H1 (cell line): ENCODE measurements around the gene VASN. TPM values are rescaled to one million over a fixed set of nuclear protein-coding genes. Genes with fewer than 3 reads are reported as not detected.

ENCODE experiments used
- CTCF ChIA-PET: fragments of 300-600 bp; sonication (Branson Sonifier 250); formaldehyde crosslinking; loops from one replicate; lab custom pipeline; 2021; ENCODE audit not compliant: partially characterized antibody; lab: Charles Lee
- POLR2A ChIA-PET: fragments of 300-600 bp; sonication (Branson Sonifier 250); formaldehyde crosslinking; loops from one replicate; lab custom pipeline; 2021; ENCODE audit warnings: inconsistent platforms; ENCODE audit not compliant: partially characterized antibody; lab: Charles Lee
- DNase-seq, 2 experiments: peaks; one replicate each; pipeline versions ENCODE4 v3.0.0 to v3.0.0-alpha.2; 2010 to 2022; ENCODE audit warnings: low spot score in 2 of 2, low read depth in 1 of 2, mixed read lengths in 1 of 2
- FAIRE-seq: peaks from 2 replicates; lab custom pipeline; 2011; peaks lifted over from hg19 to GRCh38; lab: Jason Lieb, UNC
- H2AFZ ChIP-seq: 2 replicates; pipeline ENCODE4 v1.8.1; 2012; ENCODE audit warnings: low read length, inconsistent platforms
- H2AK5ac ChIP-seq: 2 replicates; pipeline ENCODE4 v1.6.1; 2013; ENCODE audit warnings: low read depth, low read length
- H2BK120ac ChIP-seq: replicated peaks from 2 replicates; pipeline ENCODE3; 2013; ENCODE audit warnings: low read depth, low read length, inconsistent platforms
- H2BK12ac ChIP-seq: 2 replicates; pipeline ENCODE4 v1.6.1; 2013; ENCODE audit warnings: low read depth, low read length
- H2BK15ac ChIP-seq: 2 replicates; pipeline ENCODE4 v1.6.1; 2013; ENCODE audit warnings: low read length
- H2BK20ac ChIP-seq: 2 replicates; pipeline ENCODE4 v1.6.1; 2013; ENCODE audit warnings: low read length
- H2BK5ac ChIP-seq: 2 replicates; pipeline ENCODE4 v1.6.1; 2013; ENCODE audit warnings: low read depth, low read length
- H3K14ac ChIP-seq: 2 replicates; pipeline ENCODE4 v1.6.1; 2013; ENCODE audit warnings: inconsistent platforms; ENCODE audit not compliant: insufficient read length
- H3K18ac ChIP-seq: 2 replicates; pipeline ENCODE4 v1.6.1; 2013; ENCODE audit warnings: low read length; ENCODE audit errors: extremely low read depth
- H3K23ac ChIP-seq: 2 replicates; pipeline ENCODE4 v1.6.1; 2013; ENCODE audit warnings: inconsistent platforms; ENCODE audit not compliant: insufficient read length
- H3K23me2 ChIP-seq: 2 replicates; pipeline ENCODE4 v1.6.1; 2013; ENCODE audit warnings: low read depth, low read length
- H3K27ac ChIP-seq: 2 replicates; pipeline ENCODE4 v1.6.1; 2011; ENCODE audit warnings: low read depth, low read length, inconsistent platforms
- H3K27me3 ChIP-seq, 4 experiments: replicated peaks in 1 of 4; 1 replicate in 1 of 4; 2 replicates in 3 of 4; pipeline versions ENCODE4 v1.6.1 to v1.8.1; 2011 to 2013; ENCODE audit warnings: low read length in 3 of 4, mild to moderate bottlenecking in 3 of 4, inconsistent platforms in 2 of 4, mixed read lengths in 2 of 4, moderate library complexity in 1 of 4; ENCODE audit not compliant: control insufficient read depth in 3 of 4, insufficient read depth in 3 of 4; ENCODE audit errors: extremely low read depth in 1 of 4
- H3K36me3 ChIP-seq, 4 experiments: 2 replicates each; pipeline versions ENCODE4 v1.6.1 to v1.8.1; 2011 to 2013; ENCODE audit warnings: mild to moderate bottlenecking in 4 of 4, low read length in 3 of 4, moderate library complexity in 2 of 4, control low read depth in 1 of 4, inconsistent platforms in 1 of 4; ENCODE audit not compliant: insufficient read depth in 4 of 4, control insufficient read depth in 2 of 4
- H3K4ac ChIP-seq: replicated peaks from 2 replicates; pipeline ENCODE3; 2013; ENCODE audit warnings: low read length, low read depth, mixed read lengths, inconsistent platforms; ENCODE audit not compliant: insufficient read length
- H3K4me1 ChIP-seq, 4 experiments: replicated peaks in 1 of 4; 1 replicate in 1 of 4; 2 replicates in 3 of 4; pipeline versions ENCODE4 v1.6.1 to v1.8.1; 2011 to 2013; ENCODE audit warnings: low read length in 3 of 4, inconsistent platforms in 2 of 4, mixed read lengths in 1 of 4; ENCODE audit not compliant: insufficient read depth in 4 of 4, control insufficient read depth in 3 of 4
- H3K4me2 ChIP-seq, 2 experiments: 2 replicates each; pipeline versions ENCODE4 v1.6.1 to v1.8.1; 2011 to 2013; ENCODE audit warnings: low read depth in 2 of 2, low read length in 2 of 2, control low read depth in 1 of 2, inconsistent platforms in 1 of 2, mild to moderate bottlenecking in 1 of 2; ENCODE audit not compliant: insufficient read depth in 1 of 2
- H3K4me3 ChIP-seq, 4 experiments: fragments of 200-600, 300-600 bp in 1 of 4; sonication (generic), shearing (Covaris generic), sonication (Bioruptor Twin) in 1 of 4; 2 replicates each; pipeline versions ENCODE4 v1.5.1 to v1.8.1; 2011 to 2016; ENCODE audit warnings: low read length in 4 of 4, low read depth in 3 of 4, control low read depth in 2 of 4, inconsistent platforms in 2 of 4, mild to moderate bottlenecking in 2 of 4, mixed read lengths in 1 of 4, moderate library complexity in 1 of 4; ENCODE audit not compliant: insufficient read depth in 2 of 4; ENCODE audit errors: extremely low read depth in 1 of 4
- H3K56ac ChIP-seq: replicated peaks from 2 replicates; pipeline ENCODE3; 2013; ENCODE audit warnings: low read depth, mild to moderate bottlenecking, mixed read lengths, low read length, inconsistent platforms; ENCODE audit not compliant: insufficient read length
- H3K79me1 ChIP-seq: 2 replicates; pipeline ENCODE4 v1.6.1; 2013; ENCODE audit warnings: low read depth, low read length, control low read depth
- H3K79me2 ChIP-seq, 2 experiments: 2 replicates each; pipeline versions ENCODE4 v1.6.1 to v1.8.1; 2012 to 2013; ENCODE audit warnings: low read length in 2 of 2, mild to moderate bottlenecking in 2 of 2, inconsistent platforms in 1 of 2; ENCODE audit not compliant: insufficient read depth in 2 of 2, control insufficient read depth in 1 of 2
- H3K9ac ChIP-seq, 4 experiments: replicated peaks in 1 of 4; 1 replicate in 1 of 4; 2 replicates in 3 of 4; pipeline versions ENCODE4 v1.6.1 to v1.8.1; 2011 to 2013; ENCODE audit warnings: low read depth in 3 of 4, low read length in 3 of 4, control low read depth in 2 of 4, mild to moderate bottlenecking in 2 of 4, moderate library complexity in 2 of 4, inconsistent platforms in 1 of 4; ENCODE audit errors: extremely low read depth in 1 of 4
- H3K9me3 ChIP-seq, 2 experiments: 2 replicates each; pipeline versions ENCODE4 v1.6.1 to v1.8.1; 2012 to 2013; ENCODE audit warnings: mild to moderate bottlenecking in 2 of 2, moderate library complexity in 2 of 2, control low read depth in 1 of 2, inconsistent platforms in 1 of 2, low read depth in 1 of 2, low read length in 1 of 2, mixed read lengths in 1 of 2; ENCODE audit not compliant: insufficient read depth in 2 of 2
- H4K20me1 ChIP-seq, 2 experiments: replicated peaks in 1 of 2; 2 replicates each; pipeline versions ENCODE3 to v1.8.1; 2011 to 2013; ENCODE audit warnings: inconsistent platforms in 2 of 2, low read length in 2 of 2, mild to moderate bottlenecking in 1 of 2; ENCODE audit not compliant: insufficient read depth in 2 of 2, control insufficient read depth in 1 of 2
- H4K5ac ChIP-seq: 2 replicates; pipeline ENCODE4 v1.6.1; 2013; ENCODE audit warnings: low read length, low read depth, mixed read lengths, inconsistent platforms; ENCODE audit not compliant: insufficient read length
- H4K8ac ChIP-seq: 2 replicates; pipeline ENCODE4 v1.8.0; 2013; ENCODE audit warnings: mild to moderate bottlenecking, moderate library complexity, low read length, inconsistent platforms; ENCODE audit not compliant: insufficient read depth; ENCODE audit errors: extremely low read depth
- H4K91ac ChIP-seq: replicated peaks from 2 replicates; pipeline ENCODE3; 2013; ENCODE audit warnings: low read length, mixed read lengths, inconsistent platforms; ENCODE audit not compliant: insufficient read length
- RFX5 ChIP-seq: IDR thresholded peaks from 2 replicates; pipeline ENCODE4 v1.6.1; 2011; ENCODE audit warnings: low read depth, low read length, improper control_type of control experiment, borderline replicate concordance
- TBP ChIP-seq: IDR thresholded peaks from 2 replicates; pipeline ENCODE4 v1.6.1; 2011; ENCODE audit warnings: low read depth, low read length, improper control_type of control experiment
- ZNF274 ChIP-seq: IDR thresholded peaks from 2 replicates; pipeline ENCODE4 v1.7.0; 2012; ENCODE audit warnings: low read length, borderline replicate concordance; ENCODE audit errors: extremely low read depth
- WGBS, 2 experiments: shearing (Covaris generic) in 1 of 2; methylation state at CpG; one replicate each; pipeline versions ENCODE4 v1.1.6 to v1.1.7; 2013 to 2015; ENCODE audit warnings: low lambda C conversion rate in 2 of 2, mixed read lengths in 2 of 2, inconsistent platforms in 1 of 2, low coverage in 1 of 2, missing lambda C conversion rate in 1 of 2; ENCODE audit not compliant: insufficient replicate concordance in 2 of 2, insufficient coverage in 1 of 2, insufficient read length in 1 of 2; ENCODE audit errors: extremely low coverage in 1 of 2, missing lambda C conversion rate in 1 of 2; 5-methylcytosine and 5-hydroxymethylcytosine counted together
- polyA plus RNA-seq, 7 experiments: library from polyadenylated mRNA; depleted of rRNA in 3 of 7; stranded (reverse) in 5 of 7; unstranded in 2 of 7; fragments of >200 nt in 5 of 7; fragments of 200-250 nt in 2 of 7; gene quantifications; 1 replicate in 5 of 7; 2 replicates in 1 of 7; 4 replicates in 1 of 7; pipeline versions ENCODE4 v1.2.1 to v1.2.3, GENCODE V29; 2011 to 2013; ENCODE audit warnings: missing spikeins in 2 of 7, mixed read lengths in 2 of 7
- total RNA-seq: library from RNA; stranded (reverse); fragmentation: NEBNext Ultra II Directional; extraction: Animal tissue kit (Norgen Biotek cat#: 25700); gene quantifications from 2 replicates; pipeline ENCODE4 v1.2.1, GENCODE V29; 2021

VASN gene
- total and polyA plus RNA-seq, 2 of the 8 experiments (the other 6 are each of a cell fraction or from before 2014, with no cell fraction given): 9.6 to 11.3 TPM

DNA sequence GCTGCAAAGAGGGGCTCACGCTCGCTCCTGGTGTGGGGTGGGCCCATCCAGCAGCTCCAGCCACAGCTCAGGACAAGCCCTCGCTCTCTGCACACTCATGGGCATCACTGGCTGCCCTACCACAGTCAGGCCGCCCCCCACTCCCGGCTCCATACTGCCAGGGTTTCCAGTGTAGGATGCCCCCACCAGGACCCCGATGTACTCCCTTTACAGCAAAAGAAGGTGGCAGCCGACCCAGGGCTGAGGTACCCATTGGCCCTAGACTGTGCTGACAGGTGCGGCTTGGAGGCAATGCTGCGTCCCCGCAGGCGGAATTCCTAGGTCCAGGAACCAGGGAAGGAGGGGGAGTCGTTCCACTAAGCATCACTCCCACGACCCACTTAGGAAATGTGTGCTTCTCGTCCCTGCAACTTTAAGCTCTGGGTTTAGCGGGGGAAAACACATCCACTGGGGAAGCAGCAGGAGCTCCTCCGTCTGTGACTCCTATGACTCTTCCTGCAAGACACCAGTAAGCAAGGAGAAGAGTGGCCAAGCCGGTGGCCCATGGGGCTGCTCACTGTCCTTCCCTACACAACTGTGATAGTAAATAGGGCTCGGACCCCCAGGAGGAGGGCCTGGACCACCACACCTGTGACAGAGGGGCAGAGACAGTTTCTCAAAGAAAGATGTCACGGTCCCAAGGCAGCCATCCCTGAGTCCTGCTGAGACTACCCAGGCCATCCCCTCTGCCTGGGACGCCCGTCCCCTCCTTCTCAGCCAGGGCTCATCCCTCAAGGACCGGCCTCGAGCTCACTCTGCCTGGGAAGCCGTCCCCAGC is 31.7 kb downstream of the VASN start:
- Histone ChIP-seq H3K27ac (no peak overlapping the region), H3K4me3 (no peak overlapping the region), H4K8ac (no peak overlapping the region), H2BK120ac (no peak overlapping the region), H3K4me2 (no peak overlapping the region), H4K20me1 (peaks cover 0 to 3% of the 10 kb centered on the region in 2 experiments), H3K23ac (no peak overlapping the region)
- CTCF ChIA-PET: interaction anchor here (0.7 to 17.2 kb wide), 41 partner anchors 12 to 707 kb away, joined by 3 to 659 read pairs (median 5); partner anchors contain the start of genes CORO7, GLIS2, PAM16 and TFAP4
- DNase-seq: no peak
- no peak for TF ChIP-seq ZNF274
- TF ChIP-seq TBP: no peak
- no peak for TF ChIP-seq RFX5
- TF ChIP-seq, all 59 proteins: peak for 0
- no peak for FAIRE-seq
- Histone ChIP-seq H3K27me3 (no peaks in the 10 kb centered on the region), H2BK12ac (peak overlapping the region; percentile 23; the same call in 1 of the 2 replicates), H3K56ac (no peak overlapping the region), H3K9me3 (no peaks in the 10 kb centered on the region), H3K4ac (no peak overlapping the region), H3K18ac (no peak overlapping the region), H2BK5ac (no peak overlapping the region), H3K23me2 (no peaks in the 10 kb centered on the region), H3K36me3 (no peaks in the 10 kb centered on the region), H2AK5ac (no peak overlapping the region), H3K79me2 (no peaks in the 10 kb centered on the region), H4K91ac (no peak overlapping the region), H2AFZ (no peak overlapping the region), H3K79me1 (no peaks in the 10 kb centered on the region), H3K14ac (no peak overlapping the region), H3K9ac (no peak overlapping the region), H4K5ac (no peak overlapping the region), H2BK15ac (no peak overlapping the region), H3K4me1 (peaks cover 0 to 4% (median 2%) of the 10 kb centered on the region in 4 experiments; a peak in 3 of 7 replicates), H2BK20ac (no peak overlapping the region)
- WGBS, 2 experiments: 86% methylated on average over 23 of the region's 24 CpGs; no CpG with 5 or more reads in 1 of the 2 experiments
- POLR2A ChIA-PET: interaction anchor here (0.7 to 4.9 kb wide), 19 partner anchors 8 to 144 kb away, joined by 3 to 48 read pairs (median 6); partner anchors contain the start of genes PAM16, TFAP4 and VASN
